SK-N-SH treated with all-trans-retinoic acid at 6 μM for 48 hours (cell line): ENCODE results near the gene GHITM.
"Not testable (repeated sequence)": the region's sequence is repeated elsewhere in the genome, so short reads cannot be mapped to it uniquely, and the experiment has no call there.

Source experiments
- BACH2 ChIP-seq: fragments of 250-450 bp; sonication (Bioruptor Pico); IDR thresholded peaks from 2 replicates; pipeline ENCODE4 v1.9.0; 2021; ENCODE audit warnings: mild to moderate bottlenecking, borderline replicate concordance
- PATZ1 ChIP-seq: fragments of 250-450 bp; sonication (Bioruptor Pico); IDR thresholded peaks from 2 replicates; pipeline ENCODE4 v1.8.0; 2020; ENCODE audit warnings: mild to moderate bottlenecking, moderate library complexity, borderline replicate concordance
- RARB ChIP-seq: fragments of 250-450 bp; sonication (Bioruptor Pico); IDR thresholded peaks from 2 replicates; pipeline ENCODE4 v1.8.0; 2021; ENCODE audit warnings: mild to moderate bottlenecking, moderate library complexity
- TOX ChIP-seq: fragments of 250-450 bp; sonication (Bioruptor Pico); IDR thresholded peaks from 2 replicates; pipeline ENCODE4 v1.8.0; 2021; ENCODE audit warnings: mild to moderate bottlenecking, moderate library complexity, borderline replicate concordance
- ZFP3 ChIP-seq: fragments of 250-450 bp; sonication (Bioruptor Pico); IDR thresholded peaks from 2 replicates; pipeline ENCODE4 v1.5.0; 2020; ENCODE audit warnings: mild to moderate bottlenecking, moderate library complexity

GRCh38 chr10:84117204-84117603, 22.1 kb upstream of the GHITM start:
- TF ChIP-seq TOX (CRISPR knock-in tag); PATZ1; RARB; ZFP3 (CRISPR knock-in tag); BACH2 (CRISPR knock-in tag): not testable (repeated sequence)
